NCI-H460 (cell line): ENCODE measurements around the gene ALPG. TPM values are rescaled to one million over a fixed set of nuclear protein-coding genes. Genes with fewer than 3 reads are reported as not detected.
"Not testable (repeated sequence)": the region's sequence is repeated elsewhere in the genome, so short reads cannot be mapped to it uniquely, and the experiment has no call there.

Experiments used
- DNase-seq: peaks from one replicate; pipeline ENCODE4 v3.0.0-alpha.2; 2016; ENCODE audit warnings: low read depth; ENCODE audit errors: extremely low read depth
- total RNA-seq: library from RNA; depleted of rRNA; stranded (reverse); fragments of >200 nt; shearing (Covaris generic); gene quantifications from 2 replicates; pipeline ENCODE4 v1.2.3, GENCODE V29; 2014

Gene ALPG
- total RNA-seq, 1 experiment from 2014 or later = not detected

DNA sequence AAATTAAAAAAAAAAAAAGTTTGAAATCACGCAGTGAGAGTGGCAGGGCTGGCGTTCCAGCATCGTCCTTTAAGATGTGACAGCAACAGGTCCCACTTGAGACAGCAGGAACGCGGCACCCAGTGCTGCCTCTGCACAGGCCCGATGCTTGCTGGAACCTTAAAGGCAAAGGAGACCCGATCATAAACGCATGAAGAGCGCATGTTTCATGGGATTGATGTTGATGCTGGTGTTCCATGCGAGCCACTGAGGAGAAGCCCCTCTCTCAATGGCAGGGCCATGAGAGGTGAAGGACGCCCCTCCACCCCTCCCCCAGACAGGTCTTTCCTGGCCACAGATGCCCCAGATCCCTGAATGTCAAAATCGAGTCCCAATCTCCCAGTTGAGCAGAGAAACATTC is 31.4 kb downstream of the ALPG start:
- no peak for DNase-seq

DNA sequence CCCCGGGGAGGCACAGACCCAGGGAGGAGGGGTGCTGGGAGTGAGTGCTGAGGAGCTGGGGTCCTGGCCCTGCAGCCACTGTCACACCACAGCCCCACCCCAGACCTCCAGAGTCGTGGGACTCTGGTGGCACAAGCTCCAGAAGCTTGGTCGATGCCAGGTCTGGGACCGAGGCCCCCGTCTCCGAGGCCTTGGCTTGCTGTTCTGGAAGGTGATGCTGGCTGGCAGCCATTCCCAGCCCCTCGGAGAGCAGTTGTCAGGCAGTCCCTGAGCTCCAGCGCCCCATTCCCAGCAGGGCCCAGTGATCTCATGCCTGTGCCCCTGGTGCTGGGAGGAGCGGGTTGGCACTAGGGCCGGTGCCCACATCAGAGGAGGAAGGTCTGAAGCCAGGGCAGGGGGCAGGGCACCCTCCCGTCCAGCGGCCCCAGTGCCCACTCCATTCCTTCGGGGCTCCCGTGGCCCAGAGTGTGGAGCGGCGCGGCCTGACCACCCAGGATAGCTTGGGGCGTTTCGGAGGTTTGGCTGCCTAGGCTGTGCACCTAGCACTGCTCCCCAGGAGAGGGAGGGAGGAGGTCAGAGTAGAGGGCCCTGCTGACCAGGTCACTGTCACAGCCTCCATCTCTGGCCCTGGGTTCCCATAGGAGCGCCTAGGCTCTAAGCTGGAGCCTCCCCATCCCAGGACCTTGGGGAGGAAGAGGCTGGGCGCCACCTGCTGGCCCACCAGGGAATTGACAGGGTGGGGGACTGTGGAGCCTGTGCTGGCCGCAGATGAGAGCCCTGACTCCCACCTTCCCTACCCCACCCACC is 32.5 kb downstream of the ALPG start:
- DNase-seq = peak; percentile 17

DNA sequence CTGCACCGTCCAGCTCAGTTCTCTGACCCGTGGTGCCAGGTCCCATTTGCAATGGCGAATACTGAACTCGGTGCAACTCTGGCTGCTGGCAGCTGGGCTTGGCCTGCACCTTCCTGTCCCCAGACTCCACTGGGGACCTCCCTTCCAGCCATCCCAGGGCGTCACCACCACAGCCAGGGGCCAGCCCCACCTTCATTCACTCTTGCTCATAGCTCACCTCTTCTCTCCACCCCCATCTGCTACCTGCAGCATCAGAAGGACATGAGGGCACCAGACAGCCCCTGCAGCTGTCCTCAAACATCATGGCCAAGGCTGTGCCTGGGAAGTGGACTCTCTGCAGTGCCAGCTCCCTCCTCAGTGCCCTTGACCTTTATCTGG is 33.1 kb downstream of the ALPG start:
- no peak for DNase-seq

DNA sequence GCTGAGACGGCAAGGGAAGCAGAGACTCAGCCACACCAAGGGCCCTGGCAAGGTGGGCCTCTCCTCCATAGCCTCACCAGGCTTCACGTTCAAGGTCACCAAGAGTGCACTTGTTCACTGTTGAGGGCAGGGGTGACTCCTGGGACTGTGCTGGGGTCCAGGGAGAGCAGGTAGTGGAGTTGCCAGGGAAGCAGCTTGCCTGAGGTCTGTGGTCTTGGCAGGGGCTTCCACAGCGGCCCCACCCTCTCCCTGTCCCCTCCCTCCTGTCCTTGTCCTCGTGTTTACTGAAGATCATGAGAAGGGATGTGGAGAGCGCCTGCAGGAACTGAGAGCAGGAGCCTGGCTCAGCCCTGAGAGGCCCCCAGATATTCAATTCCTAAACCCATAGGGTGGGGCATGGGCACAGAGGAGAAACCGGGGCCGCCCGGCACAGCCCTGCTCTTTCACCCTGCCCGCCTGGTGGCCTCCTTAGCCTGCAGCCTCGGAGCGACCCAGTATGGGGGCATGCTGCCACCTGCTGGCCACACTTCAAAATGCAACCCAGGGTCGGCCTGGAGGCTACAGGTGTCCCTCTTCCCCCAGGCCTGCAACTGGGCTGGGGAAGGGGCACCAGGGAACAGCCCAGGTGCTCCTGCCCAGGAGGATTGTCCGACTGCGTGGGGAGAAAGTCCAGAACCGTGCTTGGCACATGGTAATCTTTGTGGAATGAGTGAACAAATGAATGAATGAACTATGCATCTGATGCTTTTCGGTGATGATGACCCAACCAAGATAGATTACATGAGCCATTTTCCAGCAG is 33.8 kb downstream of the ALPG start:
- DNase-seq = peak; percentile 76

DNA sequence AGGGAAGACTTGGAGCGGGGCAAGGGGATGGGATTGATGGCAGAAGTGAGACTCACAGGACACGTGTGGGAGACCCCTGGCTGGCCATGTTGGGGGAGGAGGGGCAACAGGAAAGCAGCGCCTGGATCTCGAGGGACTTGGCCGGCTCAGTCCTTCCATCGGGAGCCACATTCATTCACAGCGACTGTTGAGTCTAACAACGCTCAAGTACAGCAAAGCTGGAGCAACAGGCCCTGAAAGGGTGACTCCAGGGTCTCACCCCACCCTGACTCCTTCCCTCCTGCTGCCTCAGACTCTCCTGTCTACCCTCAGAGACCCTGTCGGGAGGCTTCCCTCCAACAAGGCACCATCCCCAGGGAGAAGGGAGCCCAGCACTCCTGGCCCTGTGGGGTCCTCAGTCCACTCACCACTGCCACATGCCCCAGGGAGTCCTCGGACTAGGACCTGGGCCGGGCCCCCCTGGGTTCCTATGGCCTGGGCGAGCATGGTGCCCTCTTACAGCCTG is 34.6 kb downstream of the ALPG start:
- no peak for DNase-seq

DNA sequence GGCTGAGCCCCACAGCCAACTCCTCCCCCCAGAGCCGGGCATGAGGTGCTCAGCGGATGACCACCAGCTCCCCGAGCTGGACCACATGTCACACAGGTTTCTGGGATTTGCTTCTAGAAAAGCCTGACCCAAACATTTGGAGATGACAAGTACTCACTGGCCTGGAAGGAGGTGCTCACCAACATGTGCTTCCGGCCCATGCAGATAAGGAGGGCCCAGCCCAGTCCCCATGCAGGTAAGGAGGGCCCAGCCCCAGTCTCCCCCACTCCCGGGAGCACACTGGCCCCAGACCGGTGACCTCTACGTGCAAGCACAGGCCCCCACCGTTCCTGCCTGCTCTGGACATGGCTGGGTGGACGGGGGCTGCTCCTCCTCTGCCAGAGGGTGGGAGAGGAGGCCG is 35.3 kb downstream of the ALPG start:
- not testable (repeated sequence) for DNase-seq

DNA sequence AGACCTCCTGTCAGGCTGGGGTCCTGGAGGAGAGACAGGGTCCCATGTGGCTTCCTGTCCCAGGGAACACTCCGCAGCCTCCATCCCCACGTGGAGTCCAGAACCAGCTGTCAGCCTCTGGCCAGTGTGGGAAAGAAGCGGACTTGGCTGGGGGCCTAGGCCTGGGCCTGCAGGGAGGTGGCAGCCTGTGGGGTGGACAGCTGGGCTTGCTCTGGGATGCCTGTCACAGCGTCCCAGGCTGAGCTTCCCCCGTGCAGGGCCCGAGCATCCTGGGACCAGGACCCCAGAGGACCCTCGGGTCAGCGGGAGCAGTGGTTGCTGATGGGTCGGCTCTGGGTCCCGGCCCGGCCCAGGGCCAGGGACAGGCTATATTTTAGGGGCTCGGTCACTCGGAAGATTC is 35.8 kb downstream of the ALPG start:
- DNase-seq = not testable (repeated sequence)

DNA sequence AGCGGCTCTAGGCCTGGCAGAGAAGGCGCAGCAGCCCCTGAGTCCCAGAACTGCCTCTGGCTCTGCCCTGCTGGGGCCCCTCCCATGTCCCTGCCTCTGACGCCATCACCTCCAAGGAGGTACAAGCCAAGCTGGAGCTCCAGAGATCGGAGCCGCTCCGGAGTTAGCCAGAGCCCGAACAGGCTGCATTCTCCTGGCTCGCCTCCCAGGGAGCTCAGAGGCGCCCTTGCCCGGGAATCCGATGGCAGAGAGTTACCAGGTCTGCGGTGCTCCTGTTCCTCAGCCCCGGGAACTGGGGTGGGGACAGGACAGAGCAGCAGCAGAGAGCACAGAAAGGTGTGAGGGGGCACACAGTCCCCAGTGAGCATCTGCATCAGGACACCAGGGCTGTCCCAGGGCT is 36.4 kb downstream of the ALPG start:
- DNase-seq = not testable (repeated sequence)

DNA sequence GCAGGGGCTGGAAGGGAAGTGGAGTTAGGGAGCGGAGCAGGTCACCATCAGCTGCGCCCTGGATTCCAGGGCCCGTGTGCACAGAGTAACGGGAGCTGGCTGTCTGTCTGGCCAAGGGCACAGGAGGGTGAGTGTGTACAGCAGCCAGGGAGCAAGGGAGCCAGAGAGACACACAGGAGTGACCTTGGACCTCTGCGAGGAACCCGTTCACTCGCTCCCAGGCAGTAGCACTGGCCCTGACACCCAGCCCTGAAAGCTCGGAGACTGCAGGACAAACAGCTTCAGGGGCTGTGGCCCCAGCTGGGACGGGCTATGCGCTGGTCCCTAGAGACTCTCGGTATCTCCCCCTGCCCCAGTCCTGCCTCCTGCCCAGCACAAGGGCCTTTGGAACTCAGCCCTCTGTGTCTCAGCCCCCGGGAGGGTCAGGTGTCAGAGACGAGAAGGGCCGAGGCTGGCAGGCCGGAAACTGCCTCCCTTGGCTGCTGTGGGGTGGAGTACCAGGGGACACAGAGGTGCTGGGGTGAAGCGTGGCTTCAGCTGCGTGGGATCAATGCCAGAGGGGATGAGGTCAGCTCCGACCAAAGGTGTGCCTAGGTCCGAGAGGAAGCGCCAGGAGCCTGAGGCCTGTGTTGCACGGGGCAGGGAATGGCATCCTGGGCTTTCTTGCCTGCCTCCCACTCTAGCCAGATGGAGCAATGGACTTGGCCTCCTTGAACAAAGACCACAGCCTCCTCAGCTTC is 37.2 kb downstream of the ALPG start:
- not testable (repeated sequence) for DNase-seq

DNA sequence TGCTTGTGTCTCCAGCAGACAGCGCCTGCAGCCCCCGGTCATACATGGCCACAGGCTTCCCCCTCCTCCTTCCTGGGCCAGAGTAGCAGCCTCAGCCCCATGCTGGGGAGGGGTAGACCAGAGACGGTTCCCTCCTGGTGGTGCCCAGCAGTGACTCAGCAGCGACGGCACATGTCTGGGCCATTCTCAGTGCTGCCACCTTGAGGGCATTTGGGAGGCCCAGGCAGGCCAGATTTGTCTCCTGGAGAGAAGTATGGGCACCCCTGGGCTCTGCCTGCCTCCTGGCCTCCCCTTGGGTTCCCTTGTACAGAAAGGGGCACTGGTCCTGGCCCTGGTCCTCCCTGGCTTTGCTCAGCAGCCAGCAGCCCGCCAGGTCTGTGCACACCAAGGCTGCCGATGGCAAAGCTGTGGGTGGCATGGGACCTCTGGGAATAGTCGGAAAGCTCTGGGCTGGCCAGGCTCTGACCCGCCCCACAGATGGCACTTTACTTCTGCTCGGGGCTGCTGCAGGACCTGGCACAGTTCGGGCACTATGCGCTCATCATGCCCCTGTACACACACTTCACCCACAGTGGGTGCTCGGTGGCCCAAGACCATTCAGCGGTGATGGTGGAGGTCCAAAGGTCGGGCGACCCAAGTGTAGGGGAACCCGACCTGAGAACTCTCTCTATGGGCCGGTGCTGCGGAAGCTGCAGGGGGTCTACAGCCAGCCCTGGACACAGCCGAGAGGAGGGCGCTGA is 37.9 kb downstream of the ALPG start:
- DNase-seq = peak; percentile 86

DNA sequence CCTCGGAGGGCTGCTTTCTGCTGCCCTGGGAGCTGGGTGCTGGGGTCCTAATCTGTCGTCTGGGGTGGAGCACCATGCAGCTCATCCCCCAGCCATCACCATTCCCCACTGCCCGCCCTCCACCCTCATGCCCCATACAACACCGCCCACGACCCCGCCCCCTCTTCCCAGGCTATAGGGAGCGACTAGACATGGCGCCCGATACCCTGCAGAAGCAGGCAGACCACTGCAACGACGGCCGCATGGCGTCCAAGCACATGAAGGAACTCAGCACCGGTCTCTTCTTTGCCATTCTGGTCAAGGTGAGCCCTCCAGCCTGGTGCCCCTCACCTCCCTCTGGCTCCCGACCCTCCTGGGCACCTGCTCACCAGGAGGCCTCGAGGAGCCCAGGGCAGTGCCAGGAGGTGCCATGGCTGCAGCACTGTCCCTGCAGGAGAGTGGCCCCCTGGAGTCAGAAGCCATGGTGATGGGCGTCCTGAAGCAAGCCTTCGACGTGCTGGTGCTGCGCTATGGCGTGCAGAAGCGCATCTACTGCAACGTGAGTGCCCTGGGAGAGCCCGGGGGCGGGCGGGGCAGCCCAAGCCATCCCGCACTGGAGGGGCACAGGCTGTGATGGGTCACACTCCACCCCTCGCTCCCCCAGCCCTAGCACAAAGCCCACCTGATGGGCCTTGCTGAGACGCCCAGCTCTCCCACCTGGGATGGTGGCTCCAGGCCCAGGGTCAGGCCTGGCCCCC is 38.7 kb downstream of the ALPG start:
- DNase-seq = not testable (repeated sequence)

DNA sequence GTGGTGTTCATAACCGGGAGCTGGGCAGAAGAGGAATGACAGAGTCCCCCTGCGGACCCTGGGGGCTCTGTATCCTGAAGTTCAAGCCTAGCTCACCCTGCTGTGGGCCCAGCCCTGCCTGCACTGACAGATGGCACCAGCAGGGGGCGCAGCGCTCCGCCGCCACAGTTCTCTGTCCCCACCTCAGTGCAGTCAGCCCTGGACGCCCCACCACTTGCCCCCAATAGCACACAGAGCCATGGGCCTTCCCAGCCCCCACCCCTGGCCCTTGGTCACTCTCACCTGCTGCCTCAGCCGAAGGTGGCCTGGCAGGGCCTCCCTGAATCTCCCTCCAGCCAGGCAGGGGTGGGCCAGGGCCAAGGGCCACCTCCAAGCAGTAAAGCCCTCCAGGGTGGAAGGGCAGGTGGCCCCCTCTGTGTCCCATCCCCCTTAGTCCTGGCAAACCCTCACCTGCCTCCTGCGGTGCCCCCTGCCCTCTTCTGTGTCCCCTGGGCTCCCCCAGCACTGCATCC is 39.7 kb downstream of the ALPG start:
- DNase-seq = not testable (repeated sequence)

DNA sequence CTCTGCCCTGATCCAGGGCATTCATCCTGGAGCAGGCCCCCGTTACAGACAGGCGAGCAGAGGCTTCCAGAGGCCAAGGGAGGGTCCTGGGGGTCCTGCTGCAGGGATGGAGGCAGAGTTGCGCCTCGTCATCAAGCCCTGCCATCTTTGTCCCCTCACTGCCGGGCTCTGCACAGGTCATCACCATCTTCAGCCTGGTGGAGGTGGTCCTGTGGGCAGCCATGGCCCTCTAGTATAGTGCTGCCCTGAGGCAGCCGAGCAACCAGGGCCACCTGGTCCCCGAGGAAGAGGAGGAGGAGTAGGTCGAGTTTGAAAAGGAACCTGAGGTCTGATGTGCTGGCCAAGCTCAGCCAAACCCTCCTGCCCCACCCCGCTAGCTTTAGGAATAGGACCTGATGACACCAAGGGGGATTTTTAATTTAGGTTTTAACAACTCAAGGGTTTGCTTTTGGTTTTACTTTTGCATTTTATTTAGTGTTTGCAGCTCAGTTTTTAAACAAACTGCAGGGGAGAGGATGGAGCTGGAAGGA is 40.5 kb downstream of the ALPG start:
- DNase-seq = no peak

DNA sequence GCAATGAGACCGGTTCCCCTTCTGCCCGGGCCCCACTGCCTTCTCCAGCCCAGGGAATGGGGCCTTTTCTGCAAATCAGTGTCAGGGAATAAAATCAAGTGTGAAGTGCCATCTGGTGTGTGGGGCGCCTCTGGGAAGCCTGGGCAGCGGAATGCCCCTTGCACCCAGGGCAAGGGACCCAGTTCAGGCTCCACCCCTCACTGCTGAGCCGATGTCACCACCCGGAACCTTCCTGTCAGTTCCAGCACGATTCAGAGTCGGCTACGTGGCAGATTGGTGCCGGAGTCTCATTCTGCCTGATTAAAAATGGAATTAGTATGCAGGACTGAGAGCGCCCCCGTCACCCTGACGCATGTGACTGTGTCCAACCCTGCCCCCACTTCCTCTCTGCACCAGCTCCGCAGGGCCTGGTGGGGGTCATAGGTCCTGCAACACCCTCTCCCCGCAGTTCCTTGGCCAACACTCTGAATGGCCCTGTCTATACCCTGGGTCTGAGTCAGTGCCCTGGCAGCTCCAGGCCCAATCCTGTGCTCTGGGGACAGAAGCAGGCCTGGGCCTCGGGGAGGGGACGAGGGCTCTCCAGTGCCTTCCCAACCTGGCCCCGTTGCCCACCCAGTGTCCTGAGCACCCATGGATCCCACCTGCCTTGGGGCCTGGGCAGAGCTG is 41.1 kb downstream of the ALPG start:
- no peak for DNase-seq

DNA sequence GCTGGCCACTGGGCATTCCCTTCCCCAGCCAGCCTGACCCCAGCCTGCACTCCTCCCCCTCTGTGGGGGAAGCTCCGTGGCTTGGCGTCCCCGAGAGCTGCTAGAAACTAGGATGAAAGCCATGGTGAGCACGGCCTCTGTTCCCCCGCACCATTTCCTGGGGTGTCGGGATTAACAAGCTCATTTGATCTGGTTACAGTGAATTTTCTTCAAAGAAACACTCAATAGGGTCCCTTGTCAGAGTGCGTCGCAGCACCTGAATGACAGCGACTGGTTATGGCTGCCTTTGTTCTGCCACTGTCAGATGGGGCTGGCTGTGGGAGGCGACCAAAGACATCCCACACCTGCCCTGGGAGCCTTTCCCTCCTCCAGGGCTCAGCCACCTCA is 41.7 kb downstream of the ALPG start:
- no peak for DNase-seq

DNA sequence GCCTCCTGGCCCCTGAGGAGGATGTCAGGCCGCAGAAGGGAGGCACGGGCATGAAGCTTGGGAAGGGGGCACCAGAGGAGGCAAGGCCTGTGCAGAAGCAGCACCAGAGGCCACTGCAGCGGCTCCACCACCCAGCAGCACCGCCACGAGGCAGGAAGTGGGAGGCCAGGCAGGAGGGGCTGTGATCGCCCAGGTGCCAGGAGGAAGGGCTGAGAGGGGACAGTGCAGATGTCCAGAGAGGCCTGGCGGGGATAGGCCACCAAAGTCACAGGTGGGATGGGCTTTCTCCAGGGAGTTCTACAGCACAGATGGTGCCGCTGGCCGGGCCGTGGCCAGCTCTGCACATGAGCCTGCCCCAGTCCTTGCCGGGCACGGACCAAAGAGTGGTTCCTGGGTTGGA is 43.3 kb downstream of the ALPG start:
- no peak for DNase-seq

DNA sequence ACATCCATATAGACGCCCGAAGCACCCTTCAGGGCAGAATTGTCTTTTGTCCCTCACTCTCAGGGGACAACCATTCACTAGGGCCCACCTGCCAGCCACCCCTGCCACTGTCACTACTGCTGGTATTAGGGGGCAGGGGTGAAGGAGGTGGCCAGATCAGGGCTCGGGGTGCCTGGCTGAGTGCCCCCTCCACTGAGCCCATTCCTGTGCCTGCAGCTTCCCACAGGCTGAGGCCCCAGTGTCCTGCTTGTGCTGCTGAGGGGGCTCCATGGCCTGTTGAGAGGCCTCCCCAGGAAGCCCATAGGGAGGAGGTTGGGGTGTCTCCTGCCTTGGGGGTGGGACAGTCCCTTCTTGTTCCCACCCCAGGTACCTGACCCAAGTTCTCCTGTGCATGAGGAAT is 45.0 kb downstream of the ALPG start:
- not testable (repeated sequence) for DNase-seq

DNA sequence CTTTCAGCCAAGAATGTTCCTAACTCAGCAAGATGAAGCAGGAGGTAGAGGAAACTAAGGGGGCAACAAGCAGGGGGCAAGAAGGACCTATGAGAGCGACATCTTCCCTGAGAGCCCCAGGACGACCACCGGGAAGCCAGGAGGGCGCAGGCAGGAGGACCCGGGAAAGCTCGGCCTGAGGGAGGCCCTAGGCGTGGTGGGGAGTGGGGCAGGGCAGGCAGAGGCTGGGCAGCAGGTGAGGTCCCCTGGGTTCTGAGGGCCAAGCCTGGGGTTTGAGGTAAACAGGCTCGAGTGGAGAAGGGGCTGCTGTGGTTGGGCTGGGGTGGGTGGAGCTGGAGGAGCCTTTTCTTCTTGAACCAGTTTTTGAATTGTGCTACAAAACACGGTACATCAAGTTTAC is 48.0 kb downstream of the ALPG start:
- DNase-seq = no peak
